Thoracic aorta (tissue), 2 donors: ENCODE data around the gene CATSPERE. TPM values are rescaled to one million over a fixed set of nuclear protein-coding genes. Genes with fewer than 3 reads are reported as not detected.

Source experiments
- ATAC-seq: fragments of 150-250 bp; one replicate; pipeline ENCODE4 v1.8.0; 2017; ENCODE audit warnings: low read depth; ENCODE audit not compliant: insufficient number of reproducible peaks, low FRiP score
- DNase-seq: peaks from one replicate; pipeline ENCODE4 v3.0.0-alpha.2; 2020; ENCODE audit warnings: low spot score
- H3K27ac ChIP-seq, 2 donors: fragments of 200-600 bp; sonication (generic); 1 replicate in 1 of 2; 2 replicates in 1 of 2; pipeline ENCODE4 v1.5.1; 2016; ENCODE audit warnings: mild to moderate bottlenecking in 2 of 2, moderate library complexity in 2 of 2
- H3K27me3 ChIP-seq: fragments of 200-600 bp; sonication (generic); replicated peaks from 2 replicates; pipeline ENCODE4 v1.6.0; 2016; ENCODE audit warnings: mild to moderate bottlenecking; ENCODE audit not compliant: insufficient read depth
- H3K36me3 ChIP-seq: fragments of 200-600 bp; sonication (generic); one replicate; pipeline ENCODE4 v1.5.1; 2016
- H3K4me1 ChIP-seq, 2 donors: fragments of 200-600 bp; sonication (generic); 1 replicate in 1 of 2; 2 replicates in 1 of 2; pipeline versions ENCODE4 v1.5.1 to v1.6.0; 2016; ENCODE audit warnings: low read depth in 2 of 2, mild to moderate bottlenecking in 1 of 2; ENCODE audit not compliant: control insufficient read depth in 1 of 2
- H3K4me3 ChIP-seq: fragments of 200-600 bp; sonication (generic); 2 replicates; pipeline ENCODE4 v1.5.1; 2016; ENCODE audit warnings: mild to moderate bottlenecking
- H3K9me3 ChIP-seq: fragments of 200-600 bp; sonication (generic); 2 replicates; pipeline ENCODE4 v1.5.1; 2016
- total RNA-seq, 2 donors: library from RNA; depleted of rRNA; stranded (reverse); fragments of >200 nt; gene quantifications; one replicate each; pipeline versions ENCODE4 v1.1.0 to v1.2.3, GENCODE V29; 2016
- TF ChIP-seq, protein P1 (sequence below): fragments of 200-600 bp; sonication (generic); IDR thresholded peaks from one replicate; pipeline ENCODE4 v1.5.1; 2019; ENCODE audit warnings: antibody characterized with exemption

CATSPERE gene
- total RNA-seq, 2 donors from 2014 or later, result 0.14 to 1.3 TPM

- TF ChIP-seq, protein P1, sequence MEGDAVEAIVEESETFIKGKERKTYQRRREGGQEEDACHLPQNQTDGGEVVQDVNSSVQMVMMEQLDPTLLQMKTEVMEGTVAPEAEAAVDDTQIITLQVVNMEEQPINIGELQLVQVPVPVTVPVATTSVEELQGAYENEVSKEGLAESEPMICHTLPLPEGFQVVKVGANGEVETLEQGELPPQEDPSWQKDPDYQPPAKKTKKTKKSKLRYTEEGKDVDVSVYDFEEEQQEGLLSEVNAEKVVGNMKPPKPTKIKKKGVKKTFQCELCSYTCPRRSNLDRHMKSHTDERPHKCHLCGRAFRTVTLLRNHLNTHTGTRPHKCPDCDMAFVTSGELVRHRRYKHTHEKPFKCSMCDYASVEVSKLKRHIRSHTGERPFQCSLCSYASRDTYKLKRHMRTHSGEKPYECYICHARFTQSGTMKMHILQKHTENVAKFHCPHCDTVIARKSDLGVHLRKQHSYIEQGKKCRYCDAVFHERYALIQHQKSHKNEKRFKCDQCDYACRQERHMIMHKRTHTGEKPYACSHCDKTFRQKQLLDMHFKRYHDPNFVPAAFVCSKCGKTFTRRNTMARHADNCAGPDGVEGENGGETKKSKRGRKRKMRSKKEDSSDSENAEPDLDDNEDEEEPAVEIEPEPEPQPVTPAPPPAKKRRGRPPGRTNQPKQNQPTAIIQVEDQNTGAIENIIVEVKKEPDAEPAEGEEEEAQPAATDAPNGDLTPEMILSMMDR, result no peak
- DNase-seq (no peak), ATAC-seq (no peak)
- H3K27me3 ChIP-seq, result no peaks in the 10 kb centered on the region
- H3K36me3 ChIP-seq, result no peaks in the 10 kb centered on the region
- no peaks in the 10 kb centered on the region for H3K9me3 ChIP-seq
- no peak overlapping the region for H3K4me3 ChIP-seq
- H3K27ac ChIP-seq, result no peak overlapping the region
- no peaks in the 10 kb centered on the region for H3K4me1 ChIP-seq
Observed at GRCh38 chr1:244636488-244637259, 175.6 kb downstream of the CATSPERE start.

- Histone ChIP-seq H3K9me3 (no peaks in the 10 kb centered on the region), H3K27ac (no peak overlapping the region), H3K4me3 (no peak overlapping the region), H3K27me3 (no peaks in the 10 kb centered on the region), H3K4me1 (no peaks in the 10 kb centered on the region), H3K36me3 (no peaks in the 10 kb centered on the region)
- ATAC-seq (no peak), DNase-seq (no peak)
- TF ChIP-seq, protein P1, result no peak
Observed at GRCh38 chr1:244639561-244639960, 178.5 kb downstream of the CATSPERE start.

- Histone ChIP-seq H3K27me3 (no peaks in the 10 kb centered on the region), H3K9me3 (no peaks in the 10 kb centered on the region), H3K27ac (no peak overlapping the region), H3K36me3 (no peaks in the 10 kb centered on the region), H3K4me3 (no peak overlapping the region), H3K4me1 (no peaks in the 10 kb centered on the region)
- TF ChIP-seq, protein P1, result no peak
- ATAC-seq, result no peak
- no peak for DNase-seq
Observed at GRCh38 chr1:244640917-244641316, 179.8 kb downstream of the CATSPERE start.

DNA sequence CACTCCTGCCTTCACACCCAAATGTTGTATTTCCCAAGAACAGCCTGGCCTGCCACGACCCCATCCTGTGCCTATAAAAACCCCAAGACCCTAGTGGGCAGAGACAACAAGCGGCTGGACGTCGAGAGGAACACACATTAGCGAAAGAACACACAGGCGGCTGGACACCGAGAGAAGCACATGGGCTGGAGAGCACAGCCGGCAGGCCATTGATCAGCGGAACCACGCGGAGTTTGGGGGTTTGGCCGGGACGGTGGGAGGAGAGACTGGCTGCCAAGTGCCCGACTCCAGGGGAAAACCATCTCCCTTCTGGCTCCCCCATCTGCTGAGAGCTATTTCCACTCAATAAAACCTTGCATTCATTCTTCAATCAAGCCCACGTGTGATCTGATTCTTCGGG, 181.5 kb downstream of the CATSPERE start:
- TF ChIP-seq, protein P1, result no peak
- Histone ChIP-seq H3K36me3 (no peaks in the 10 kb centered on the region), H3K9me3 (no peaks in the 10 kb centered on the region), H3K4me3 (no peak overlapping the region), H3K27ac (no peak overlapping the region), H3K4me1 (no peaks in the 10 kb centered on the region), H3K27me3 (no peaks in the 10 kb centered on the region)
- ATAC-seq (no peak), DNase-seq (no peak)

DNA sequence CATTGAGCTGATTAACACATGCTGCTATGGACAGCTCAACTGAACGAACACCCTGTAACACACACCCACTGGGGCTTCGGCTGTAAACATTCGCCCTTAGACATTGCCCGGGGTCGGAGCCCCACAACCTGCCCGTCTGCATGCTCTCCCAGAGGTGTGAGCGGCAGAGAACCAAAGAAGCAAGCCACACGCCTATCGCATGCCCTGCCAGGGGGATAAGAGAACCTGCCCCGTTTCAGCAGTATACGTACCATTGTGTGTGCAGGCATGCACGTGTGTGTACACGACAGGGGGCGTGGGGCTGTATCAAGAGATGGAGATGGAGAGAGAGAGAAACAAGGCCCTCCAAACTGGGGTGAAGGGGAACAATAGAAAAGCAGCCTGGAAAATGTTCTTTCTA, 181.9 kb downstream of the CATSPERE start:
- H3K4me1 ChIP-seq, result no peaks in the 10 kb centered on the region
- H3K4me3 ChIP-seq, result no peak overlapping the region
- H3K27me3 ChIP-seq, result no peaks in the 10 kb centered on the region
- DNase-seq, result no peak
- no peaks in the 10 kb centered on the region for H3K36me3 ChIP-seq
- no peaks in the 10 kb centered on the region for H3K9me3 ChIP-seq
- no peak for ATAC-seq
- H3K27ac ChIP-seq, result no peak overlapping the region
- TF ChIP-seq, protein P1, result no peak
